Measurements from ENCODE around the gene AGBL1.

Gene AGBL1

GRCh38 chr15:86136861-86137260, 57.2 kb downstream of the AGBL1 start:
- TF ChIP-seq CTCF (IDR thresholded peaks at IDR 0.05; ENCODE audit: low read depth, low read length, missing control alignments), result no peak
- H3K4me3 ChIP-seq (ENCODE audit: low read depth, low read length), result no peak overlapping the region
- no peak for DNase-seq (ENCODE audit: low read depth)

- no peak overlapping the region for H3K4me3 ChIP-seq (ENCODE audit: low read depth, low read length)
- no peak for DNase-seq (ENCODE audit: low read depth)
- no peak for TF ChIP-seq CTCF (IDR thresholded peaks at IDR 0.05; ENCODE audit: low read depth, low read length, missing control alignments)
These were observed 59.1 kb downstream of the AGBL1 start for GRCh38 chr15:86138798-86139197.

- TF ChIP-seq CTCF (IDR thresholded peaks at IDR 0.05; ENCODE audit: low read depth, low read length, missing control alignments), result peak; percentile 71
- H3K4me3 ChIP-seq (ENCODE audit: low read depth, low read length), result no peak overlapping the region
- no peak for DNase-seq (ENCODE audit: low read depth)
These were observed 60.2 kb downstream of the AGBL1 start for GRCh38 chr15:86139828-86140227.

GRCh38 chr15:86154705-86155104, 75.0 kb downstream of the AGBL1 start:
- no peak overlapping the region for H3K4me3 ChIP-seq (ENCODE audit: low read depth, low read length)
- DNase-seq (ENCODE audit: low read depth), result no peak
- no peak for TF ChIP-seq CTCF (IDR thresholded peaks at IDR 0.05; ENCODE audit: low read depth, low read length, missing control alignments)

- DNase-seq (ENCODE audit: low read depth), result no peak
- TF ChIP-seq CTCF (IDR thresholded peaks at IDR 0.05; ENCODE audit: low read depth, low read length, missing control alignments), result no peak
- no peak overlapping the region for H3K4me3 ChIP-seq (ENCODE audit: low read depth, low read length)
These were observed 75.9 kb downstream of the AGBL1 start for GRCh38 chr15:86155551-86155950.

- no peak overlapping the region for H3K4me3 ChIP-seq (ENCODE audit: low read depth, low read length)
- no peak for TF ChIP-seq CTCF (IDR thresholded peaks at IDR 0.05; ENCODE audit: low read depth, low read length, missing control alignments)
- no peak for DNase-seq (ENCODE audit: low read depth)
These were observed 78.1 kb downstream of the AGBL1 start for GRCh38 chr15:86157606-86158293.

- TF ChIP-seq CTCF (IDR thresholded peaks at IDR 0.05; ENCODE audit: low read depth, low read length, missing control alignments), result no peak
- DNase-seq (ENCODE audit: low read depth), result no peak
- H3K4me3 ChIP-seq (ENCODE audit: low read depth, low read length), result no peak overlapping the region
These were observed 79.8 kb downstream of the AGBL1 start for GRCh38 chr15:86159468-86159867.

Data from GM12864 (cell line).